ENCODE data around the gene SDK2. TPM values are rescaled to one million over a fixed set of nuclear protein-coding genes. Genes with fewer than 3 reads are reported as not detected.

SDK2 gene
- total and polyA plus RNA-seq, 2 experiments from 2014 or later = 0.74 to 5.1 TPM

DNA sequence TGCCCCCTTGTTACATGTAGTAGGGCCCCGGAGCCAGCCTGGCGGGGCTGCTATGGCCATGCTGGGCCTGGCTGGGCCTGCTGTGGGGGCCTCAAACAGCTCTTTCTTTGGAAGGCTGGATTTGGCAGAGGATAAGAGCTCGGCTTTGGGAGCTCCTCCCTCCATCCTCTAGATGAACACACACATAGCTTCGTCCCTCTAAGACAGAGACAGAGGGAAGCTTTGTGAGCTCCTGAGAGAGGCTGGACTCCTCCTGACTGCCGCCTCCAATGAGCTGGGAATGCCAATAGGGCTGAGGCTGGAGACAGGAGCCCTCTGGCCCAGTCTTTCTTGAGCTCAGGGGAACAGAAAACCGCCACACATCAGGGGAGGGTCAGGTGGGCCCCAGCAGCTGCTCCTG is 295.1 kb downstream of the SDK2 start (continued):
- TF ChIP-seq STAT1 (IDR thresholded peaks at IDR 0.05; ENCODE audit: unreplicated experiment) (no peak), CREB1 (CRISPR knock-in tag; IDR thresholded peaks at IDR 0.05; ENCODE audit: low read depth) (no peak), ZNF331 (CRISPR knock-in tag; IDR thresholded peaks at IDR 0.05; ENCODE audit: low read depth) (no peak), EZH2phosphoT487 (IDR thresholded peaks at IDR 0.05; ENCODE audit: unreplicated experiment) (no peak), ZNF114 (CRISPR knock-in tag; IDR thresholded peaks at IDR 0.05) (no peak)
- TF ChIP-seq, protein P1, sequence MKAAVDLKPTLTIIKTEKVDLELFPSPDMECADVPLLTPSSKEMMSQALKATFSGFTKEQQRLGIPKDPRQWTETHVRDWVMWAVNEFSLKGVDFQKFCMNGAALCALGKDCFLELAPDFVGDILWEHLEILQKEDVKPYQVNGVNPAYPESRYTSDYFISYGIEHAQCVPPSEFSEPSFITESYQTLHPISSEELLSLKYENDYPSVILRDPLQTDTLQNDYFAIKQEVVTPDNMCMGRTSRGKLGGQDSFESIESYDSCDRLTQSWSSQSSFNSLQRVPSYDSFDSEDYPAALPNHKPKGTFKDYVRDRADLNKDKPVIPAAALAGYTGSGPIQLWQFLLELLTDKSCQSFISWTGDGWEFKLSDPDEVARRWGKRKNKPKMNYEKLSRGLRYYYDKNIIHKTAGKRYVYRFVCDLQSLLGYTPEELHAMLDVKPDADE (IDR thresholded peaks at IDR 0.05) = no peak
- TF ChIP-seq, protein P2, sequence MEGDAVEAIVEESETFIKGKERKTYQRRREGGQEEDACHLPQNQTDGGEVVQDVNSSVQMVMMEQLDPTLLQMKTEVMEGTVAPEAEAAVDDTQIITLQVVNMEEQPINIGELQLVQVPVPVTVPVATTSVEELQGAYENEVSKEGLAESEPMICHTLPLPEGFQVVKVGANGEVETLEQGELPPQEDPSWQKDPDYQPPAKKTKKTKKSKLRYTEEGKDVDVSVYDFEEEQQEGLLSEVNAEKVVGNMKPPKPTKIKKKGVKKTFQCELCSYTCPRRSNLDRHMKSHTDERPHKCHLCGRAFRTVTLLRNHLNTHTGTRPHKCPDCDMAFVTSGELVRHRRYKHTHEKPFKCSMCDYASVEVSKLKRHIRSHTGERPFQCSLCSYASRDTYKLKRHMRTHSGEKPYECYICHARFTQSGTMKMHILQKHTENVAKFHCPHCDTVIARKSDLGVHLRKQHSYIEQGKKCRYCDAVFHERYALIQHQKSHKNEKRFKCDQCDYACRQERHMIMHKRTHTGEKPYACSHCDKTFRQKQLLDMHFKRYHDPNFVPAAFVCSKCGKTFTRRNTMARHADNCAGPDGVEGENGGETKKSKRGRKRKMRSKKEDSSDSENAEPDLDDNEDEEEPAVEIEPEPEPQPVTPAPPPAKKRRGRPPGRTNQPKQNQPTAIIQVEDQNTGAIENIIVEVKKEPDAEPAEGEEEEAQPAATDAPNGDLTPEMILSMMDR (conservative IDR thresholded peaks at IDR 0.05; ENCODE audit: low read depth in 2 of 2) = no peak

DNA sequence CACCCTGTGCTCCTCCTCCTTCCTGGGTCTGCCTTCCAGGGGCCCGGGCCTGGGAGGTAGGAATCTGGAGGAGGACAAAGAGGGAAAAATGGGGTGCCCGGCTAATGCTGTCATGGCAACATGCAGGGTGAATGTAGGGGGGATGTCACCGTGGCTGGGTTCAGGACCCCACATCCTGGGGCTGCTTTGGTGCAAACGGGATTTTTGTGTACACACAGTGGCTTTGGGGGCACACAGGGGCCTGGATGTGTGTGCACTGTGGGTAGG is 295.5 kb downstream of the SDK2 start:
- peaks cover 26% of the 10 kb centered on the region for H3K27me3 Mint-ChIP-seq (ENCODE audit: insufficient read depth, low read depth, poor library complexity)
- no peaks in the 10 kb centered on the region for H3K36me3 Mint-ChIP-seq (ENCODE audit: low read depth)
- no peak overlapping the region; the same call in 1 of the 2 replicates for H3K4me2 ChIP-seq
- no peak overlapping the region for H3K27ac ChIP-seq (ENCODE audit: low read depth)
- DNase-seq (ENCODE audit: low spot score) = no peak
- no peaks in the 10 kb centered on the region for H3K9me2 ChIP-seq (ENCODE audit: insufficient read depth)
- H3K4me1 Mint-ChIP-seq = peaks cover 39% of the 10 kb centered on the region
- no peak overlapping the region for H3K4me3 ChIP-seq
- 0 out of 2 replicates have a peak overlapping the region, but pooled peaks have one; percentile 56 for H3K27ac Mint-ChIP-seq
- peak overlapping the region; percentile 69 for H2AFZ ChIP-seq
- no peaks in the 10 kb centered on the region; the same call in 1 of the 2 replicates for H3F3A ChIP-seq (replicated peaks; ENCODE audit: low read depth)
- H3K27me3 ChIP-seq (ENCODE audit: insufficient read depth) = no peaks in the 10 kb centered on the region
- no peaks in the 10 kb centered on the region for H4K20me1 ChIP-seq (replicated peaks; ENCODE audit: insufficient read depth)
- peaks cover 12% of the 10 kb centered on the region for H3K4me1 ChIP-seq (ENCODE audit: insufficient read depth)
- no peak for ATAC-seq
- H3K36me3 ChIP-seq (ENCODE audit: insufficient read depth) = no peaks in the 10 kb centered on the region
- no peak overlapping the region for H3K4me3 Mint-ChIP-seq
- H3K9me3 Mint-ChIP-seq = no peaks in the 10 kb centered on the region
- H3K79me2 ChIP-seq (replicated peaks; ENCODE audit: insufficient read depth) = no peaks in the 10 kb centered on the region
- TF ChIP-seq EZH2phosphoT487 (IDR thresholded peaks at IDR 0.05; ENCODE audit: unreplicated experiment) = no peak
- no peak for TF ChIP-seq POLR2AphosphoS5 (IDR thresholded peaks at IDR 0.05; ENCODE audit: low read depth)
- no peak for TF ChIP-seq CREB1 (CRISPR knock-in tag; IDR thresholded peaks at IDR 0.05; ENCODE audit: low read depth)
- no peak for TF ChIP-seq ZNF331 (CRISPR knock-in tag; IDR thresholded peaks at IDR 0.05; ENCODE audit: low read depth)
- no peak for TF ChIP-seq STAT1 (IDR thresholded peaks at IDR 0.05; ENCODE audit: unreplicated experiment)
- TF ChIP-seq, protein P3, sequence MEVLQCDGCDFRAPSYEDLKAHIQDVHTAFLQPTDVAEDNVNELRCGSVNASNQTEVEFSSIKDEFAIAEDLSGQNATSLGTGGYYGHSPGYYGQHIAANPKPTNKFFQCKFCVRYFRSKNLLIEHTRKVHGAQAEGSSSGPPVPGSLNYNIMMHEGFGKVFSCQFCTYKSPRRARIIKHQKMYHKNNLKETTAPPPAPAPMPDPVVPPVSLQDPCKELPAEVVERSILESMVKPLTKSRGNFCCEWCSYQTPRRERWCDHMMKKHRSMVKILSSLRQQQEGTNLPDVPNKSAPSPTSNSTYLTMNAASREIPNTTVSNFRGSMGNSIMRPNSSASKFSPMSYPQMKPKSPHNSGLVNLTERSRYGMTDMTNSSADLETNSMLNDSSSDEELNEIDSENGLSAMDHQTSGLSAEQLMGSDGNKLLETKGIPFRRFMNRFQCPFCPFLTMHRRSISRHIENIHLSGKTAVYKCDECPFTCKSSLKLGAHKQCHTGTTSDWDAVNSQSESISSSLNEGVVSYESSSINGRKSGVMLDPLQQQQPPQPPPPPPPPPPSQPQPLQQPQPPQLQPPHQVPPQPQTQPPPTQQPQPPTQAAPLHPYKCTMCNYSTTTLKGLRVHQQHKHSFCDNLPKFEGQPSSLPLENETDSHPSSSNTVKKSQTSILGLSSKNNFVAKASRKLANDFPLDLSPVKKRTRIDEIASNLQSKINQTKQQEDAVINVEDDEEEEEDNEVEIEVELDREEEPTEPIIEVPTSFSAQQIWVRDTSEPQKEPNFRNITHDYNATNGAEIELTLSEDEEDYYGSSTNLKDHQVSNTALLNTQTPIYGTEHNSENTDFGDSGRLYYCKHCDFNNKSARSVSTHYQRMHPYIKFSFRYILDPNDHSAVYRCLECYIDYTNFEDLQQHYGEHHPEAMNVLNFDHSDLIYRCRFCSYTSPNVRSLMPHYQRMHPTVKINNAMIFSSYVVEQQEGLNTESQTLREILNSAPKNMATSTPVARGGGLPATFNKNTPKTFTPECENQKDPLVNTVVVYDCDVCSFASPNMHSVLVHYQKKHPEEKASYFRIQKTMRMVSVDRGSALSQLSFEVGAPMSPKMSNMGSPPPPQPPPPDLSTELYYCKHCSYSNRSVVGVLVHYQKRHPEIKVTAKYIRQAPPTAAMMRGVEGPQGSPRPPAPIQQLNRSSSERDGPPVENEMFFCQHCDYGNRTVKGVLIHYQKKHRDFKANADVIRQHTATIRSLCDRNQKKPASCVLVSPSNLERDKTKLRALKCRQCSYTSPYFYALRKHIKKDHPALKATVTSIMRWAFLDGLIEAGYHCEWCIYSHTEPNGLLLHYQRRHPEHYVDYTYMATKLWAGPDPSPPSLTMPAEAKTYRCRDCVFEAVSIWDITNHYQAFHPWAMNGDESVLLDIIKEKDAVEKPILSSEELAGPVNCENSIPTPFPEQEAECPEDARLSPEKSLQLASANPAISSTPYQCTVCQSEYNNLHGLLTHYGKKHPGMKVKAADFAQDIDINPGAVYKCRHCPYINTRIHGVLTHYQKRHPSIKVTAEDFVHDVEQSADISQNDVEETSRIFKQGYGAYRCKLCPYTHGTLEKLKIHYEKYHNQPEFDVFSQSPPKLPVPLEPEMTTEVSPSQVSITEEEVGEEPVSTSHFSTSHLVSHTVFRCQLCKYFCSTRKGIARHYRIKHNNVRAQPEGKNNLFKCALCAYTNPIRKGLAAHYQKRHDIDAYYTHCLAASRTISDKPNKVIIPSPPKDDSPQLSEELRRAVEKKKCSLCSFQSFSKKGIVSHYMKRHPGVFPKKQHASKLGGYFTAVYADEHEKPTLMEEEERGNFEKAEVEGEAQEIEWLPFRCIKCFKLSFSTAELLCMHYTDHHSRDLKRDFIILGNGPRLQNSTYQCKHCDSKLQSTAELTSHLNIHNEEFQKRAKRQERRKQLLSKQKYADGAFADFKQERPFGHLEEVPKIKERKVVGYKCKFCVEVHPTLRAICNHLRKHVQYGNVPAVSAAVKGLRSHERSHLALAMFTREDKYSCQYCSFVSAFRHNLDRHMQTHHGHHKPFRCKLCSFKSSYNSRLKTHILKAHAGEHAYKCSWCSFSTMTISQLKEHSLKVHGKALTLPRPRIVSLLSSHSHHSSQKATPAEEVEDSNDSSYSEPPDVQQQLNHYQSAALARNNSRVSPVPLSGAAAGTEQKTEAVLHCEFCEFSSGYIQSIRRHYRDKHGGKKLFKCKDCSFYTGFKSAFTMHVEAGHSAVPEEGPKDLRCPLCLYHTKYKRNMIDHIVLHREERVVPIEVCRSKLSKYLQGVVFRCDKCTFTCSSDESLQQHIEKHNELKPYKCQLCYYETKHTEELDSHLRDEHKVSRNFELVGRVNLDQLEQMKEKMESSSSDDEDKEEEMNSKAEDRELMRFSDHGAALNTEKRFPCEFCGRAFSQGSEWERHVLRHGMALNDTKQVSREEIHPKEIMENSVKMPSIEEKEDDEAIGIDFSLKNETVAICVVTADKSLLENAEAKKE (CRISPR knock-in tag; IDR thresholded peaks at IDR 0.05) = no peak
- TF ChIP-seq, protein P1 (IDR thresholded peaks at IDR 0.05) = no peak
- TF ChIP-seq, protein P4, sequence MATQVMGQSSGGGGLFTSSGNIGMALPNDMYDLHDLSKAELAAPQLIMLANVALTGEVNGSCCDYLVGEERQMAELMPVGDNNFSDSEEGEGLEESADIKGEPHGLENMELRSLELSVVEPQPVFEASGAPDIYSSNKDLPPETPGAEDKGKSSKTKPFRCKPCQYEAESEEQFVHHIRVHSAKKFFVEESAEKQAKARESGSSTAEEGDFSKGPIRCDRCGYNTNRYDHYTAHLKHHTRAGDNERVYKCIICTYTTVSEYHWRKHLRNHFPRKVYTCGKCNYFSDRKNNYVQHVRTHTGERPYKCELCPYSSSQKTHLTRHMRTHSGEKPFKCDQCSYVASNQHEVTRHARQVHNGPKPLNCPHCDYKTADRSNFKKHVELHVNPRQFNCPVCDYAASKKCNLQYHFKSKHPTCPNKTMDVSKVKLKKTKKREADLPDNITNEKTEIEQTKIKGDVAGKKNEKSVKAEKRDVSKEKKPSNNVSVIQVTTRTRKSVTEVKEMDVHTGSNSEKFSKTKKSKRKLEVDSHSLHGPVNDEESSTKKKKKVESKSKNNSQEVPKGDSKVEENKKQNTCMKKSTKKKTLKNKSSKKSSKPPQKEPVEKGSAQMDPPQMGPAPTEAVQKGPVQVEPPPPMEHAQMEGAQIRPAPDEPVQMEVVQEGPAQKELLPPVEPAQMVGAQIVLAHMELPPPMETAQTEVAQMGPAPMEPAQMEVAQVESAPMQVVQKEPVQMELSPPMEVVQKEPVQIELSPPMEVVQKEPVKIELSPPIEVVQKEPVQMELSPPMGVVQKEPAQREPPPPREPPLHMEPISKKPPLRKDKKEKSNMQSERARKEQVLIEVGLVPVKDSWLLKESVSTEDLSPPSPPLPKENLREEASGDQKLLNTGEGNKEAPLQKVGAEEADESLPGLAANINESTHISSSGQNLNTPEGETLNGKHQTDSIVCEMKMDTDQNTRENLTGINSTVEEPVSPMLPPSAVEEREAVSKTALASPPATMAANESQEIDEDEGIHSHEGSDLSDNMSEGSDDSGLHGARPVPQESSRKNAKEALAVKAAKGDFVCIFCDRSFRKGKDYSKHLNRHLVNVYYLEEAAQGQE (IDR thresholded peaks at IDR 0.05; ENCODE audit: unreplicated experiment) = no peak
- TF ChIP-seq EZH2 (IDR thresholded peaks at IDR 0.05; ENCODE audit: low read depth, unreplicated experiment) = no peak
